Ishikawa (cell line): ENCODE measurements around the gene BEST4.

Source experiments
- CEBPB ChIP-seq: IDR thresholded peaks from 2 replicates; pipeline ENCODE4 v1.6.1; 2012
- CREB1 ChIP-seq: IDR thresholded peaks from 2 replicates; pipeline ENCODE4 v1.6.1; 2012; ENCODE audit warnings: low read depth
- EGR1 ChIP-seq: IDR thresholded peaks from 2 replicates; pipeline ENCODE4 v1.6.1; 2012
- EP300 ChIP-seq: IDR thresholded peaks from 2 replicates; pipeline ENCODE4 v1.6.1; 2012; ENCODE audit warnings: borderline replicate concordance
- MAX ChIP-seq: IDR thresholded peaks from 2 replicates; pipeline ENCODE4 v1.6.1; 2012
- NFIC ChIP-seq: IDR thresholded peaks from 2 replicates; pipeline ENCODE4 v1.6.1; 2012
- RAD21 ChIP-seq: IDR thresholded peaks from 2 replicates; pipeline ENCODE4 v1.6.1; 2012; ENCODE audit warnings: low read depth
- REST ChIP-seq: IDR thresholded peaks from 2 replicates; pipeline ENCODE4 v1.6.1; 2012; ENCODE audit warnings: low read depth, mild to moderate bottlenecking
- TAF1 ChIP-seq: IDR thresholded peaks from 2 replicates; pipeline ENCODE4 v1.6.1; 2012; ENCODE audit warnings: low read depth, mild to moderate bottlenecking
- TCF12 ChIP-seq: IDR thresholded peaks from 2 replicates; pipeline ENCODE4 v1.6.1; 2012; ENCODE audit warnings: low read depth
- TEAD4 ChIP-seq: IDR thresholded peaks from 2 replicates; pipeline ENCODE4 v1.6.1; 2012
- USF1 ChIP-seq: IDR thresholded peaks from 2 replicates; pipeline ENCODE4 v1.6.1; 2012
- YY1 ChIP-seq: IDR thresholded peaks from 2 replicates; pipeline ENCODE4 v1.6.1; 2012; ENCODE audit warnings: low read depth
- ZBTB7A ChIP-seq: IDR thresholded peaks from 2 replicates; pipeline ENCODE4 v1.6.1; 2012; ENCODE audit warnings: low read depth

The BEST4 gene

GRCh38 chr1:44786841-44787426 is 1.0 kb downstream of the BEST4 start:
- TF ChIP-seq TCF12 = no peak
- TF ChIP-seq YY1 = no peak
- TF ChIP-seq TAF1 = no peak
- no peak for TF ChIP-seq CREB1
- TF ChIP-seq NFIC = no peak
- TF ChIP-seq USF1 = no peak
- no peak for TF ChIP-seq REST
- no peak for TF ChIP-seq CEBPB
- no peak for TF ChIP-seq EP300

GRCh38 chr1:44786138-44786840 is 1.7 kb downstream of the BEST4 start:
- no peak for TF ChIP-seq TCF12
- no peak for TF ChIP-seq CEBPB
- TF ChIP-seq MAX = 0 out of 2 replicates have a peak, but pooled peaks have one; percentile 25
- TF ChIP-seq REST = no peak
- TF ChIP-seq EP300 = no peak
- TF ChIP-seq ZBTB7A = no peak
- no peak for TF ChIP-seq TEAD4
- no peak for TF ChIP-seq CREB1
- TF ChIP-seq YY1 = no peak
- TF ChIP-seq RAD21 = peak; percentile 89

GRCh38 chr1:44785501-44786137 is 2.4 kb downstream of the BEST4 start:
- TF ChIP-seq REST (no peak), USF1 (no peak), EGR1 (no peak), TCF12 (no peak), ZBTB7A (no peak), NFIC (no peak), TAF1 (no peak), EP300 (no peak), YY1 (no peak), RAD21 (no peak), CEBPB (no peak), CREB1 (no peak)

GRCh38 chr1:44785029-44785380 is 3.0 kb downstream of the BEST4 start:
- TF ChIP-seq NFIC = no peak
- no peak for TF ChIP-seq TCF12
- no peak for TF ChIP-seq YY1
- no peak for TF ChIP-seq CEBPB
- no peak for TF ChIP-seq REST
- TF ChIP-seq MAX = no peak
- no peak for TF ChIP-seq CREB1
